ENCODE results near the gene ABCB8.
A peak's percentile ranks its signal among the peaks of the same experiment; 100 is the strongest.

Gene ABCB8

DNA sequence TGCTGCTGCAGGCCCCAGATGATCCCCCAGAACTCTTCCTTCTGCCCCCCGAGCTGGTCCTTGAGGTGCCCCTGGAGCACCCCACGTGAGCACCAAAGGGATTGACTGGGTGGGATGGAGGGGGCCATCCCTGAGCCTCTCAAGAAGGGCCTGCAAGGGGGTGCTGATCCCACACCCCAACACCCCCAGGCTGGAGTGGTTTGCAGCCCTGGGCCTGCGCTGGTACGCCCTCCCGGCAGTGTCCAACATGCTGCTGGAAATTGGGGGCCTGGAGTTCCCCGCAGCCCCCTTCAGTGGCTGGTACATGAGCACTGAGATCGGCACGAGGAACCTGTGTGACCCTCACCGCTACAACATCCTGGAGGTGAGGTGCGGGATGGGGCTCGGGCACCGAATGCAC lies 29.2 kb upstream of the ABCB8 start:
- Histone ChIP-seq H3K27ac (ENCODE audit: low read length) (no peak overlapping the region), H3K4me3 (ENCODE audit: low read depth in 1 of 2, low read length in 2 of 2) (no peak overlapping the region), H3K4me1 (ENCODE audit: control insufficient read depth in 1 of 2, insufficient read depth in 2 of 2, low read length in 2 of 2) (no peaks in the 10 kb centered on the region), H3K36me3 (ENCODE audit: control insufficient read depth in 1 of 2, insufficient read depth in 2 of 2, low read length in 2 of 2) (no peaks in the 10 kb centered on the region), H3K27me3 (ENCODE audit: low read depth, low read length) (no peaks in the 10 kb centered on the region), H3K9me3 (ENCODE audit: control insufficient read depth in 1 of 2, low read length in 2 of 2) (no peaks in the 10 kb centered on the region)

DNA sequence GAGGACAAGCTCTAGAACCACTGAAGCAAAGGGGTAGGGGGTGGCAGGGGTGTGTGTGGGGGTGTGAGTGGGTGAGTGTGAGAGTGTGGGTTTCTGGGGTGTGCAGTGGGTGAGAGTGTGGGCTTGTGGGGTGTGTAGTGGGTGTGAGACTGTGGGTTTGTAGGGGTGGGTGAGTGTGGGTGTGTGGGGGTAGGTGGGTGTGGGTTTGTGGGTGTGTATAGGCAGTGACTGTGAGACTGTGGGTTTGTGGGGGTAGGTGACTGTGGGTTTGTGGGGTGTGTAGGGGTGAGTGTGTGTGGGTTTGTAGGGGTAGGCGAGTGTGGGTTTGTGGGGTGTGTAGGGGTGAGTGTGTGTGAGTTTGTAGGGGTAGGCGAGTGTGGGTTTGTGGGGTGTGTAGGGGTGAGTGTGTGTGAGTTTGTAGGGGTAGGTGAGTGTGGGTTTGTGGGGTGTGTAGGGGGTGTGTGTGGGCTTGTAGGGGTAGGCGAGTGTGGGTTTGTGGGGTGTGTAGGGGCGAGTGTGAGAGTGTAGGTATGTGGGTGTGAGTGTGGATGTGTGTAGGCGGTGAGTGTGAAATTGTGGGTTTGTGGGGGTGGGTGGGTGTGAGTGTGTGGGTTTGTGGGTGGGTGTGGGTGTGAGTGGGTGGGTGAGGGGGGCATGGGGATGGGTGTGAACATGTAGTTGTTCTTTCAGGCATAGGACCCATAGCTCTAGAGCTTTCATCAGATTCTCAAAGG lies 28.6 kb upstream of the ABCB8 start:
- Histone ChIP-seq H3K27ac (ENCODE audit: low read length) (no peak overlapping the region), H3K27me3 (ENCODE audit: low read depth, low read length) (no peaks in the 10 kb centered on the region), H3K4me1 (ENCODE audit: control insufficient read depth in 1 of 2, insufficient read depth in 2 of 2, low read length in 2 of 2) (no peaks in the 10 kb centered on the region), H3K9me3 (ENCODE audit: control insufficient read depth in 1 of 2, low read length in 2 of 2) (no peaks in the 10 kb centered on the region), H3K4me3 (ENCODE audit: low read depth in 1 of 2, low read length in 2 of 2) (no peak overlapping the region), H3K36me3 (ENCODE audit: control insufficient read depth in 1 of 2, insufficient read depth in 2 of 2, low read length in 2 of 2) (no peaks in the 10 kb centered on the region)

DNA sequence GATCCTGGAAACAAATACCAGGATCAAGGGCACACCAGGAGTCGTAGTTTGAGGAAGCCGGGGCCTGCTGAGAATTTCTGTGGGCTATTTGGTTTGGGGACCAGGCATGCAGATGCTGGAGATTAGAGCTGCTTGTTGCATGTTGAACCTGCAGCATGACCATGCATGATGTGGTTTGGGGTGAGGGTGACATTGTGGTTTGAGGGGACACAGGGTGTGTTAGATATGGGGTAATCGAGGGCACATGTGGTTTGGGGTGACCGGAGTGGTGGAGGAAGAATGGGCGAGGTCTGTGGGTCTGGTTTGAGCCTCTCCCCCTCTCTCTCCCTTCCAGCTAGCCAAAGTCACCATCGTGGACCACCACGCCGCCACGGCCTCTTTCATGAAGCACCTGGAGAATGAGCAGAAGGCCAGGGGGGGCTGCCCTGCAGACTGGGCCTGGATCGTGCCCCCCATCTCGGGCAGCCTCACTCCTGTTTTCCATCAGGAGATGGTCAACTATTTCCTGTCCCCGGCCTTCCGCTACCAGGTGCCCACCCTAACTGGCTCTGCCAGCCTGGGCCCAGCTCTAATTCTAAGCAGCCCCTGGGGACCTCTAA lies 27.3 kb upstream of the ABCB8 start:
- Histone ChIP-seq H3K4me1 (ENCODE audit: control insufficient read depth in 1 of 2, insufficient read depth in 2 of 2, low read length in 2 of 2) (no peaks in the 10 kb centered on the region), H3K4me3 (ENCODE audit: low read depth in 1 of 2, low read length in 2 of 2) (no peak overlapping the region), H3K27ac (ENCODE audit: low read length) (no peak overlapping the region), H3K9me3 (ENCODE audit: control insufficient read depth in 1 of 2, low read length in 2 of 2) (no peaks in the 10 kb centered on the region), H3K27me3 (ENCODE audit: low read depth, low read length) (no peaks in the 10 kb centered on the region), H3K36me3 (ENCODE audit: control insufficient read depth in 1 of 2, insufficient read depth in 2 of 2, low read length in 2 of 2) (no peaks in the 10 kb centered on the region)

DNA sequence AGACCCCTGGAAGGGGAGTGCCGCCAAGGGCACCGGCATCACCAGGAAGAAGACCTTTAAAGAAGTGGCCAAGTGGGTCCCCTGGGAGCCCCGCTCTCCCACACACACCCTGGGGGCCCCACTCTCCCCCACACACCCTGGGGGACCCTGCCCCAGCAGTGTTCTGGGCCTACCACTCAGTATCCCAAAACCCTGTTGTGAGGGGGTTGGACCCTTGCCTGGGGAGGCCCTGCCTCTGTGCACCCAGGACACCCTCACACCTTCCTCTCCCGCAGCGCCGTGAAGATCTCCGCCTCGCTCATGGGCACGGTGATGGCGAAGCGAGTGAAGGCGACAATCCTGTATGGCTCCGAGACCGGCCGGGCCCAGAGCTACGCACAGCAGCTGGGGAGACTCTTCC lies 26.7 kb upstream of the ABCB8 start:
- Histone ChIP-seq H3K27me3 (ENCODE audit: low read depth, low read length) (no peaks in the 10 kb centered on the region), H3K27ac (ENCODE audit: low read length) (no peak overlapping the region), H3K9me3 (ENCODE audit: control insufficient read depth in 1 of 2, low read length in 2 of 2) (no peaks in the 10 kb centered on the region), H3K4me3 (ENCODE audit: low read depth in 1 of 2, low read length in 2 of 2) (no peak overlapping the region), H3K36me3 (ENCODE audit: control insufficient read depth in 1 of 2, insufficient read depth in 2 of 2, low read length in 2 of 2) (no peaks in the 10 kb centered on the region), H3K4me1 (ENCODE audit: control insufficient read depth in 1 of 2, insufficient read depth in 2 of 2, low read length in 2 of 2) (peaks cover 0 to under 1% of the 10 kb centered on the region in 2 donors)

DNA sequence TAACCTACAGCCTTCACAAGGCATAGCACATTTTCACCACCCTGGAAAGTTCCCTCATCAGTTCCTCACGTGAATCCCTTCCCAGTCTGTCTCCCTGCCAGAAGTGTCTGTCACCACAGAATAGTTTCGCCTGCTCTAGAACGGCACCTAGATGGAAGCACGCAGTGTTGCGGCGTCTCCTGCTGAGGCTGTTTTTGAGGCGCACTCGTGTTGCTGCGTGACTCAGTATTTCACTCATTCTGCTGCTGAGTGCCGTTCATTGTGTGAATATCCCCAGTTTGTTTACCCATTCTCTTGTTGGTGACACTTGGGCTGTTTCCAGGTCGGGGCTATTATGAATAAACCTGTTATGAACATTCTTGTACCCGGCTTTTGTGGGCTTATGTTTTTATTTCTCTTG lies 24.7 kb upstream of the ABCB8 start:
- H3K4me1 ChIP-seq (ENCODE audit: control insufficient read depth in 1 of 2, insufficient read depth in 2 of 2, low read length in 2 of 2), result peaks cover 0 to 8% of the 10 kb centered on the region in 2 donors
- no peak overlapping the region for H3K27ac ChIP-seq (ENCODE audit: low read length)
- no peak overlapping the region for H3K4me3 ChIP-seq (ENCODE audit: low read depth in 1 of 2, low read length in 2 of 2)
- no peaks in the 10 kb centered on the region for H3K36me3 ChIP-seq (ENCODE audit: control insufficient read depth in 1 of 2, insufficient read depth in 2 of 2, low read length in 2 of 2)
- no peaks in the 10 kb centered on the region for H3K9me3 ChIP-seq (ENCODE audit: control insufficient read depth in 1 of 2, low read length in 2 of 2)
- H3K27me3 ChIP-seq (ENCODE audit: low read depth, low read length), result no peaks in the 10 kb centered on the region

DNA sequence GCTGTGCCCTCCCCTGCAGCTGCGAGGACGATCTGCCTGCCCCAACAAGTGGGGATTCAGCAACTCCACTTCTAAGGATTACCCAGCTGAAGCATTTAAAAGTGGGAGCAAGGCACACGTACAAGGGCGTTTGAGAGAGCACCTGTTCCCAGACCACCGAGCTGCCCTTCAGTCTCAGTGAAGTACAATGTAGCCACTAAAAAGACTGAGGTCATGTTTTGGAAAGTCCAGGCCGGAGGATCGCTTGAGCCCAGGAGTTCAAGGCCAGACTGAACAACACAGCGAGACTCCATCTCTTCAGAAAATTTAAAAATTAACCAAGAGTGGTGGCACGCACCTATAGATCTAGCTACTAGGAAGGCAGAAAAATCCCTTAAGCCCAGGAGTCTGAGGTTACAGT lies 22.7 kb upstream of the ABCB8 start:
- Histone ChIP-seq H3K27me3 (ENCODE audit: low read depth, low read length) (no peaks in the 10 kb centered on the region), H3K4me1 (ENCODE audit: control insufficient read depth in 1 of 2, insufficient read depth in 2 of 2, low read length in 2 of 2) (peaks cover 0 to 17% of the 10 kb centered on the region in 2 donors), H3K9me3 (ENCODE audit: control insufficient read depth in 1 of 2, low read length in 2 of 2) (no peaks in the 10 kb centered on the region), H3K36me3 (ENCODE audit: control insufficient read depth in 1 of 2, insufficient read depth in 2 of 2, low read length in 2 of 2) (no peaks in the 10 kb centered on the region), H3K27ac (ENCODE audit: low read length) (no peak overlapping the region), H3K4me3 (ENCODE audit: low read depth in 1 of 2, low read length in 2 of 2) (no peak overlapping the region)

DNA sequence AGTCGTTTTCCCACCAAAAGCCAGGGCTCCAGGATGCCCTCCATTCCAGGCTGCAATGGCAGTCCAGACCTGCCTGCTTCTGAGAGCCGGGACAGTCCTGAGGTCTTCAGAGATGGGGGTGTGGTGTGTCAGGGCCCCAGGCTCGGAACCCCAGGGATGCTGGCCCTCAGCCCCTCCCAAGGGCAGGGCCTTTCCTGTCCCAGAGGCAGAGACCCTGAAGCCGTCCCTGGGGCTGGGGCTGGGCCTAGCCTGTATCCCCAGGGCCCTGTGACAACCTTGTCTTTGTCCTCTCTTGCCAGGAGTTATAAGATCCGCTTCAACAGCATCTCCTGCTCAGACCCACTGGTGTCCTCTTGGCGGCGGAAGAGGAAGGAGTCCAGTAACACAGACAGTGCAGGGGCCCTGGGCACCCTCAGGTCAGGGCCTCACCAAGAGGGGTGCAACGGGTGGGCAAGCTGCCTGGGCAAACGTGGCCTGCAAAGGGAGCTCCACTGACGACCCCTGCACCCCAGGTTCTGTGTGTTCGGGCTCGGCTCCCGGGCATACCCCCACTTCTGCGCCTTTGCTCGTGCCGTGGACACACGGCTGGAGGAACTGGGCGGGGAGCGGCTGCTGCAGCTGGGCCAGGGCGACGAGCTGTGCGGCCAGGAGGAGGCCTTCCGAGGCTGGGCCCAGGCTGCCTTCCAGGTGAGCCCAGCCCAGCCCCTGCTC lies 21.5 kb upstream of the ABCB8 start:
- no peaks in the 10 kb centered on the region for H3K9me3 ChIP-seq (ENCODE audit: control insufficient read depth in 1 of 2, low read length in 2 of 2)
- no peaks in the 10 kb centered on the region for H3K27me3 ChIP-seq (ENCODE audit: low read depth, low read length)
- H3K27ac ChIP-seq (ENCODE audit: low read length), result no peak overlapping the region
- no peak overlapping the region for H3K4me3 ChIP-seq (ENCODE audit: low read depth in 1 of 2, low read length in 2 of 2)
- H3K36me3 ChIP-seq (ENCODE audit: control insufficient read depth in 1 of 2, insufficient read depth in 2 of 2, low read length in 2 of 2), result no peaks in the 10 kb centered on the region
- H3K4me1 ChIP-seq (ENCODE audit: control insufficient read depth in 1 of 2, insufficient read depth in 2 of 2, low read length in 2 of 2), result peaks cover 0 to 19% of the 10 kb centered on the region in 2 donors

DNA sequence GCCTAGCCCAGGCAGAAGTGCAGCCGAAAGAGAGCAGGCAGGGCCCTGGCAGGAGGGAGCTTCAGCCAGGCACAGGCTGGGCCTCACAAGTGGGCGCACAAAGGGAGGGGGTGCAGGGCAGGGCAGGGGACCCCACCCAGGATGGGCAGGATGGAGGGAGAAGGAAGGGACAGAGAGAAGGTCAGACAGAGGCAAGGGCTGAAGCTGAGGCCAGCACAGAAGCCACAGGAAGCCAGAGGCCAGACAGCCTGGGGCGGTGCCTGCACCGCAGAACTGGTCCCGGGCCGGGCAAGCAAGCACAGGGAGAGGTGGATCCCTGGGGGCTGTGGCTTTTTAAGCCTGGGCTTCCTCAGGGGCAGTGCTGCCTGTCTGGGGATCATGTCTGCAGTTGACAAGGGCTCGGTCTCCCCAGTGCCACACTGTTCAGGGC lies 20.8 kb upstream of the ABCB8 start:
- no peaks in the 10 kb centered on the region for H3K36me3 ChIP-seq (ENCODE audit: control insufficient read depth in 1 of 2, insufficient read depth in 2 of 2, low read length in 2 of 2)
- peaks cover 0 to 19% of the 10 kb centered on the region in 2 donors for H3K4me1 ChIP-seq (ENCODE audit: control insufficient read depth in 1 of 2, insufficient read depth in 2 of 2, low read length in 2 of 2)
- no peak overlapping the region for H3K27ac ChIP-seq (ENCODE audit: low read length)
- H3K9me3 ChIP-seq (ENCODE audit: control insufficient read depth in 1 of 2, low read length in 2 of 2), result no peaks in the 10 kb centered on the region
- H3K4me3 ChIP-seq (ENCODE audit: low read depth in 1 of 2, low read length in 2 of 2), result no peak overlapping the region
- H3K27me3 ChIP-seq (ENCODE audit: low read depth, low read length), result peaks cover 4% of the 10 kb centered on the region

DNA sequence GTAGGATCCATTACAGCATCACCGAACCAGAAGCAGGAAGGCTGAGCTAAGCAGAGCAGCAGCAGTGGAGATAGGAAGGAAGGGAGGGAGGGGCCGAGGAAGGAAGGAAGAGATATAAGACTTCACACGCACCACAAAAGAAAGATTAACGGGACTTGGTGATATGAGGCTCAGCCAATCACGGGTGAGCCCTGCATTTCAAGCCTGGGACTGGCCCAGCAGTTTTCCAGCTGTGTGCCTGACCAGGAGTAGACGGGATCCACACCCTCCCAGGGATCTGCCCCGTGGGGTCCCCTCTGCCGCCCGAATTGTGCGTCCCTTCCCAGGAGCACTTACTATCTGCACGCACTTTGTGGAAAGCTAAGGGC lies 20.1 kb upstream of the ABCB8 start:
- H3K36me3 ChIP-seq (ENCODE audit: control insufficient read depth in 1 of 2, insufficient read depth in 2 of 2, low read length in 2 of 2), result no peaks in the 10 kb centered on the region
- no peaks in the 10 kb centered on the region for H3K9me3 ChIP-seq (ENCODE audit: control insufficient read depth in 1 of 2, low read length in 2 of 2)
- H3K4me1 ChIP-seq (ENCODE audit: control insufficient read depth in 1 of 2, insufficient read depth in 2 of 2, low read length in 2 of 2), result peaks cover 6 to 25% of the 10 kb centered on the region in 2 donors
- no peak overlapping the region for H3K27ac ChIP-seq (ENCODE audit: low read length)
- H3K4me3 ChIP-seq (ENCODE audit: low read depth in 1 of 2, low read length in 2 of 2), result peak overlapping the region; percentile 21 to 47
- peaks cover 5% of the 10 kb centered on the region for H3K27me3 ChIP-seq (ENCODE audit: low read depth, low read length)

DNA sequence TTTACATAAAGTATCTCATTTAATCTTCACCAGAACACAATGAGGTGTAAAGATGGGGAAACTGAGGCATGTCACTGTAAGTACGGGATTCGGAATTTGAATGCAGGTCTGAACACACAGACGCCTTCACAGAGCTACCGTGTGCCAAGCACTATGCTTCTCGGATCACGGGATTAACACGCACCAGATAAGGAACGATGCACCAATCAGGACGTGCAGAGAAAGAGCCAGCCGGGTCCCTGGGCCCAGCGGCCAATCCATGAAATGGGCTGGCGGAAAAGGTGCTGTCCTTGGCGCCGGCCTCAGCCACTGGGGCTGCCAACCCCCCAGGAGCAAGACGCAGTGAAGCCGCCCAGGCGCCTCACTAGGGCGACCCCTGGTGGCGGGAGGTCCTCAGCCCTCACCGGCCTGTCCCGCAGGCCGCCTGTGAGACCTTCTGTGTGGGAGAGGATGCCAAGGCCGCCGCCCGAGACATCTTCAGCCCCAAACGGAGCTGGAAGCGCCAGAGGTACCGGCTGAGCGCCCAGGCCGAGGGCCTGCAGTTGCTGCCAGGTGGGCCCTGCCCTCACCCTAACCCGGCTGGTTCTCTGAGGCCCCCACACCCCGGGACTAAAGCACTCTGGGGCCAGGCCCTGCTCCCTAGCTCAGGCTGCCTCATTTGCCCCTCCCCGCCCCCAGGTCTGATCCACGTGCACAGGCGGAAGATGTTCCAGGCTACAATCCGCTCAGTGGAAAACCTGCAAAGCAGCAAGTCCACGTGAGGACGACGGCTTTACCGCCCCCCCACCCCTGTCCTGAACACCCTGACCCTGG lies 19.5 kb upstream of the ABCB8 start:
- Histone ChIP-seq H3K9me3 (ENCODE audit: control insufficient read depth in 1 of 2, low read length in 2 of 2) (no peaks in the 10 kb centered on the region), H3K27me3 (ENCODE audit: low read depth, low read length) (peaks cover 5% of the 10 kb centered on the region), H3K4me1 (ENCODE audit: control insufficient read depth in 1 of 2, insufficient read depth in 2 of 2, low read length in 2 of 2) (peaks cover 6 to 31% of the 10 kb centered on the region in 2 donors), H3K4me3 (ENCODE audit: low read depth in 1 of 2, low read length in 2 of 2) (peak overlapping the region; percentile 21 to 47), H3K27ac (ENCODE audit: low read length) (no peak overlapping the region), H3K36me3 (ENCODE audit: control insufficient read depth in 1 of 2, insufficient read depth in 2 of 2, low read length in 2 of 2) (no peaks in the 10 kb centered on the region)

All from muscle layer of duodenum (tissue), 2 donors.